Thyroid gland (tissue), 4 donors: ENCODE results near the gene INPP4B.

Experiments used
- POLR2A ChIP-seq, 2 donors: fragments of 450-650 bp; IDR thresholded peaks; one replicate each; pipeline ENCODE4 v1.6.1; 2017; ENCODE audit warnings: antibody characterized with exemption in 2 of 2, mild to moderate bottlenecking in 2 of 2, moderate library complexity in 1 of 2
- TF ChIP-seq, protein P1 (sequence below), 6 experiments: fragments of 200-600 bp in 3 of 6; fragments of 450-650 bp in 3 of 6; sonication (generic) in 3 of 6; IDR thresholded peaks; one replicate each; pipeline ENCODE4 v1.5.1; 2016 to 2019; ENCODE audit warnings: antibody characterized with exemption in 6 of 6, mild to moderate bottlenecking in 2 of 6, inconsistent platforms in 1 of 6, moderate library complexity in 1 of 6

DNA sequence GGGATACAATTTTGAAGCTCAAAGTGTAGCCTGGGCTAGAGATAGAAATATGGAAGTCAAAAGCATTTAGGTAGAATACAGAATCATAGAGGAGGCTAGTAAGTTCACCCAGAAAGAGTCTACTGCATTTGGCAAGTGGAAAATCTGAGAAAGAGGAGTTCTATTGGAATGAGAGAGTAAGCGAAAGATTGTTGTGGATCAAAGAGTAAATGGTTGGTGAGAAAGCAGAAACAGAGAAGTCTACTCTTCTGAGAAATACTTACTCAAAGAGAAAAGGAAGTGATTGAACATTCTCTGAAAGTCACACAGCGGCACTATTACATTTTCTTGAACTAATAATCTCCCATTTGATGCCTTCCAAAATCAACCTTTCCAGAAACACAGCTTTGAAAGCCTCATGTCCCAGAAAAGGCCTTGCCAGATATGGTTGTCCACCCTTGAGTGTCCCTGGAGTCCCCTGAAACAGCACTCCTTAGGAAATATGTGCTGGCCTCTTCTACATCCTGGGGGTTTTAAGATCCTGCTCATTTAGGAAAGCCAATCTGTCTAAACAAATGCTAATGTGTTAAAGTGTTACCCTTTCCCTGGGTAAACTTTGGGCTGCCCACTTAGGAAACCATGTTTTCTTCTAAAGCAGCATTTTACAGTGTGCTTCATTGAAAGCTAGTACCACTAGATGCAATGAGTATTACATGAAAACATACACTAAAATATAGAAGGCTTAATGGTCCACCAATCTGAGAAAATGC lies 132.6 kb downstream of the INPP4B start:
- no peak for TF ChIP-seq POLR2A (IDR thresholded peaks at IDR 0.05)
- TF ChIP-seq, protein P1, sequence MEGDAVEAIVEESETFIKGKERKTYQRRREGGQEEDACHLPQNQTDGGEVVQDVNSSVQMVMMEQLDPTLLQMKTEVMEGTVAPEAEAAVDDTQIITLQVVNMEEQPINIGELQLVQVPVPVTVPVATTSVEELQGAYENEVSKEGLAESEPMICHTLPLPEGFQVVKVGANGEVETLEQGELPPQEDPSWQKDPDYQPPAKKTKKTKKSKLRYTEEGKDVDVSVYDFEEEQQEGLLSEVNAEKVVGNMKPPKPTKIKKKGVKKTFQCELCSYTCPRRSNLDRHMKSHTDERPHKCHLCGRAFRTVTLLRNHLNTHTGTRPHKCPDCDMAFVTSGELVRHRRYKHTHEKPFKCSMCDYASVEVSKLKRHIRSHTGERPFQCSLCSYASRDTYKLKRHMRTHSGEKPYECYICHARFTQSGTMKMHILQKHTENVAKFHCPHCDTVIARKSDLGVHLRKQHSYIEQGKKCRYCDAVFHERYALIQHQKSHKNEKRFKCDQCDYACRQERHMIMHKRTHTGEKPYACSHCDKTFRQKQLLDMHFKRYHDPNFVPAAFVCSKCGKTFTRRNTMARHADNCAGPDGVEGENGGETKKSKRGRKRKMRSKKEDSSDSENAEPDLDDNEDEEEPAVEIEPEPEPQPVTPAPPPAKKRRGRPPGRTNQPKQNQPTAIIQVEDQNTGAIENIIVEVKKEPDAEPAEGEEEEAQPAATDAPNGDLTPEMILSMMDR (IDR thresholded peaks at IDR 0.05) = no peak
